Activated T-helper 1 cell treated with anti-CD3 and anti-CD28 coated beads, Interleukin-2, amount 50 U/mL, for 16 hours (primary cell): ENCODE data around the gene NAV1.
"Not testable (repeated sequence)": the region's sequence is repeated elsewhere in the genome, so short reads cannot be mapped to it uniquely, and the experiment has no call there.

Source experiments
- DNase-seq, 2 donors: peaks; one replicate each; pipeline ENCODE4 v3.0.0-alpha.2; 2020; ENCODE audit warnings: low read depth in 1 of 2, low spot score in 1 of 2

The NAV1 gene

GRCh38 chr1:201565024-201565730, 26.2 kb downstream of the NAV1 start:
- no peak for DNase-seq

GRCh38 chr1:201565771-201566528, 27.0 kb downstream of the NAV1 start:
- no peak for DNase-seq

GRCh38 chr1:201566529-201566823, 27.5 kb downstream of the NAV1 start:
- DNase-seq = no peak

GRCh38 chr1:201566933-201567801, 28.2 kb downstream of the NAV1 start:
- DNase-seq = no peak

- no peak for DNase-seq
These were observed 29.3 kb downstream of the NAV1 start for GRCh38 chr1:201568265-201568664.

- DNase-seq = no peak
These were observed 29.9 kb downstream of the NAV1 start for GRCh38 chr1:201568859-201569294.

GRCh38 chr1:201570181-201570885, 31.4 kb downstream of the NAV1 start:
- no peak for DNase-seq

- no peak for DNase-seq
These were observed 32.1 kb downstream of the NAV1 start for GRCh38 chr1:201570886-201571624.

- no peak for DNase-seq
These were observed 34.1 kb downstream of the NAV1 start for GRCh38 chr1:201573030-201573429.

- DNase-seq = no peak
These were observed 35.0 kb downstream of the NAV1 start for GRCh38 chr1:201573923-201574322.

GRCh38 chr1:201575912-201576311, 37.0 kb downstream of the NAV1 start:
- no peak for DNase-seq

GRCh38 chr1:201576914-201577313, 38.0 kb downstream of the NAV1 start:
- no peak for DNase-seq

- DNase-seq = no peak
These were observed 39.3 kb downstream of the NAV1 start for GRCh38 chr1:201578008-201578888.

GRCh38 chr1:201581371-201581770, 42.4 kb downstream of the NAV1 start:
- not testable (repeated sequence) for DNase-seq

GRCh38 chr1:201582705-201583442, 43.9 kb downstream of the NAV1 start:
- DNase-seq = no peak

GRCh38 chr1:201583663-201584062, 44.7 kb downstream of the NAV1 start:
- DNase-seq = no peak

- DNase-seq = no peak
These were observed 45.7 kb downstream of the NAV1 start for GRCh38 chr1:201584471-201585092.

- DNase-seq = no peak
These were observed 46.2 kb downstream of the NAV1 start for GRCh38 chr1:201585093-201585483.
